Measurements from ENCODE around the gene NREP. TPM values are rescaled to one million over a fixed set of nuclear protein-coding genes. Genes with fewer than 3 reads are reported as not detected.

The NREP gene
- total and polyA plus RNA-seq, 2 experiments from 2014 or later = 260 to 300 TPM

GRCh38 chr5:111739416-111739815 is 17.6 kb downstream of the NREP start:
- H2AFZ ChIP-seq = no peak overlapping the region
- H3K4me1 ChIP-seq (ENCODE audit: insufficient read depth) = peaks cover 82% of the 10 kb centered on the region
- no peaks in the 10 kb centered on the region for H3F3A ChIP-seq (replicated peaks; ENCODE audit: low read depth)
- H3K4me3 Mint-ChIP-seq = no peak overlapping the region
- no peak overlapping the region for H3K4me2 ChIP-seq
- peaks cover 12% of the 10 kb centered on the region; the same call in 1 of the 2 replicates for H4K20me1 ChIP-seq (replicated peaks; ENCODE audit: insufficient read depth)
- H3K27me3 ChIP-seq (ENCODE audit: insufficient read depth) = no peaks in the 10 kb centered on the region
- peaks cover 92% of the 10 kb centered on the region for H3K79me2 ChIP-seq (replicated peaks; ENCODE audit: insufficient read depth)
- ATAC-seq (no peak), DNase-seq (ENCODE audit: low spot score) (no peak)
- H3K27me3 Mint-ChIP-seq (ENCODE audit: insufficient read depth, low read depth, poor library complexity) = peaks cover 8% of the 10 kb centered on the region
- peaks cover 6% of the 10 kb centered on the region; the same call in 1 of the 2 replicates for H3K36me3 ChIP-seq (ENCODE audit: insufficient read depth)
- H3K9me3 Mint-ChIP-seq = no peaks in the 10 kb centered on the region
- TF ChIP-seq ZNF114 (CRISPR knock-in tag; IDR thresholded peaks at IDR 0.05) (no peak), JUNB (IDR thresholded peaks at IDR 0.05; ENCODE audit: unreplicated experiment) (no peak), POLR2AphosphoS5 (IDR thresholded peaks at IDR 0.05; ENCODE audit: low read depth) (no peak), EZH2phosphoT487 (IDR thresholded peaks at IDR 0.05; ENCODE audit: unreplicated experiment) (no peak), CREB1 (CRISPR knock-in tag; IDR thresholded peaks at IDR 0.05; ENCODE audit: low read depth) (no peak), NANOG (IDR thresholded peaks at IDR 0.05; ENCODE audit: borderline replicate concordance) (no peak), ZNF331 (CRISPR knock-in tag; IDR thresholded peaks at IDR 0.05; ENCODE audit: low read depth) (no peak), EZH2 (IDR thresholded peaks at IDR 0.05; ENCODE audit: low read depth, unreplicated experiment) (no peak), STAT1 (IDR thresholded peaks at IDR 0.05; ENCODE audit: unreplicated experiment) (no peak)
- TF ChIP-seq, protein P1, sequence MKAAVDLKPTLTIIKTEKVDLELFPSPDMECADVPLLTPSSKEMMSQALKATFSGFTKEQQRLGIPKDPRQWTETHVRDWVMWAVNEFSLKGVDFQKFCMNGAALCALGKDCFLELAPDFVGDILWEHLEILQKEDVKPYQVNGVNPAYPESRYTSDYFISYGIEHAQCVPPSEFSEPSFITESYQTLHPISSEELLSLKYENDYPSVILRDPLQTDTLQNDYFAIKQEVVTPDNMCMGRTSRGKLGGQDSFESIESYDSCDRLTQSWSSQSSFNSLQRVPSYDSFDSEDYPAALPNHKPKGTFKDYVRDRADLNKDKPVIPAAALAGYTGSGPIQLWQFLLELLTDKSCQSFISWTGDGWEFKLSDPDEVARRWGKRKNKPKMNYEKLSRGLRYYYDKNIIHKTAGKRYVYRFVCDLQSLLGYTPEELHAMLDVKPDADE (IDR thresholded peaks at IDR 0.05) = no peak
- TF ChIP-seq, protein P2, sequence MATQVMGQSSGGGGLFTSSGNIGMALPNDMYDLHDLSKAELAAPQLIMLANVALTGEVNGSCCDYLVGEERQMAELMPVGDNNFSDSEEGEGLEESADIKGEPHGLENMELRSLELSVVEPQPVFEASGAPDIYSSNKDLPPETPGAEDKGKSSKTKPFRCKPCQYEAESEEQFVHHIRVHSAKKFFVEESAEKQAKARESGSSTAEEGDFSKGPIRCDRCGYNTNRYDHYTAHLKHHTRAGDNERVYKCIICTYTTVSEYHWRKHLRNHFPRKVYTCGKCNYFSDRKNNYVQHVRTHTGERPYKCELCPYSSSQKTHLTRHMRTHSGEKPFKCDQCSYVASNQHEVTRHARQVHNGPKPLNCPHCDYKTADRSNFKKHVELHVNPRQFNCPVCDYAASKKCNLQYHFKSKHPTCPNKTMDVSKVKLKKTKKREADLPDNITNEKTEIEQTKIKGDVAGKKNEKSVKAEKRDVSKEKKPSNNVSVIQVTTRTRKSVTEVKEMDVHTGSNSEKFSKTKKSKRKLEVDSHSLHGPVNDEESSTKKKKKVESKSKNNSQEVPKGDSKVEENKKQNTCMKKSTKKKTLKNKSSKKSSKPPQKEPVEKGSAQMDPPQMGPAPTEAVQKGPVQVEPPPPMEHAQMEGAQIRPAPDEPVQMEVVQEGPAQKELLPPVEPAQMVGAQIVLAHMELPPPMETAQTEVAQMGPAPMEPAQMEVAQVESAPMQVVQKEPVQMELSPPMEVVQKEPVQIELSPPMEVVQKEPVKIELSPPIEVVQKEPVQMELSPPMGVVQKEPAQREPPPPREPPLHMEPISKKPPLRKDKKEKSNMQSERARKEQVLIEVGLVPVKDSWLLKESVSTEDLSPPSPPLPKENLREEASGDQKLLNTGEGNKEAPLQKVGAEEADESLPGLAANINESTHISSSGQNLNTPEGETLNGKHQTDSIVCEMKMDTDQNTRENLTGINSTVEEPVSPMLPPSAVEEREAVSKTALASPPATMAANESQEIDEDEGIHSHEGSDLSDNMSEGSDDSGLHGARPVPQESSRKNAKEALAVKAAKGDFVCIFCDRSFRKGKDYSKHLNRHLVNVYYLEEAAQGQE (IDR thresholded peaks at IDR 0.05; ENCODE audit: unreplicated experiment) = no peak
- TF ChIP-seq, protein P3, sequence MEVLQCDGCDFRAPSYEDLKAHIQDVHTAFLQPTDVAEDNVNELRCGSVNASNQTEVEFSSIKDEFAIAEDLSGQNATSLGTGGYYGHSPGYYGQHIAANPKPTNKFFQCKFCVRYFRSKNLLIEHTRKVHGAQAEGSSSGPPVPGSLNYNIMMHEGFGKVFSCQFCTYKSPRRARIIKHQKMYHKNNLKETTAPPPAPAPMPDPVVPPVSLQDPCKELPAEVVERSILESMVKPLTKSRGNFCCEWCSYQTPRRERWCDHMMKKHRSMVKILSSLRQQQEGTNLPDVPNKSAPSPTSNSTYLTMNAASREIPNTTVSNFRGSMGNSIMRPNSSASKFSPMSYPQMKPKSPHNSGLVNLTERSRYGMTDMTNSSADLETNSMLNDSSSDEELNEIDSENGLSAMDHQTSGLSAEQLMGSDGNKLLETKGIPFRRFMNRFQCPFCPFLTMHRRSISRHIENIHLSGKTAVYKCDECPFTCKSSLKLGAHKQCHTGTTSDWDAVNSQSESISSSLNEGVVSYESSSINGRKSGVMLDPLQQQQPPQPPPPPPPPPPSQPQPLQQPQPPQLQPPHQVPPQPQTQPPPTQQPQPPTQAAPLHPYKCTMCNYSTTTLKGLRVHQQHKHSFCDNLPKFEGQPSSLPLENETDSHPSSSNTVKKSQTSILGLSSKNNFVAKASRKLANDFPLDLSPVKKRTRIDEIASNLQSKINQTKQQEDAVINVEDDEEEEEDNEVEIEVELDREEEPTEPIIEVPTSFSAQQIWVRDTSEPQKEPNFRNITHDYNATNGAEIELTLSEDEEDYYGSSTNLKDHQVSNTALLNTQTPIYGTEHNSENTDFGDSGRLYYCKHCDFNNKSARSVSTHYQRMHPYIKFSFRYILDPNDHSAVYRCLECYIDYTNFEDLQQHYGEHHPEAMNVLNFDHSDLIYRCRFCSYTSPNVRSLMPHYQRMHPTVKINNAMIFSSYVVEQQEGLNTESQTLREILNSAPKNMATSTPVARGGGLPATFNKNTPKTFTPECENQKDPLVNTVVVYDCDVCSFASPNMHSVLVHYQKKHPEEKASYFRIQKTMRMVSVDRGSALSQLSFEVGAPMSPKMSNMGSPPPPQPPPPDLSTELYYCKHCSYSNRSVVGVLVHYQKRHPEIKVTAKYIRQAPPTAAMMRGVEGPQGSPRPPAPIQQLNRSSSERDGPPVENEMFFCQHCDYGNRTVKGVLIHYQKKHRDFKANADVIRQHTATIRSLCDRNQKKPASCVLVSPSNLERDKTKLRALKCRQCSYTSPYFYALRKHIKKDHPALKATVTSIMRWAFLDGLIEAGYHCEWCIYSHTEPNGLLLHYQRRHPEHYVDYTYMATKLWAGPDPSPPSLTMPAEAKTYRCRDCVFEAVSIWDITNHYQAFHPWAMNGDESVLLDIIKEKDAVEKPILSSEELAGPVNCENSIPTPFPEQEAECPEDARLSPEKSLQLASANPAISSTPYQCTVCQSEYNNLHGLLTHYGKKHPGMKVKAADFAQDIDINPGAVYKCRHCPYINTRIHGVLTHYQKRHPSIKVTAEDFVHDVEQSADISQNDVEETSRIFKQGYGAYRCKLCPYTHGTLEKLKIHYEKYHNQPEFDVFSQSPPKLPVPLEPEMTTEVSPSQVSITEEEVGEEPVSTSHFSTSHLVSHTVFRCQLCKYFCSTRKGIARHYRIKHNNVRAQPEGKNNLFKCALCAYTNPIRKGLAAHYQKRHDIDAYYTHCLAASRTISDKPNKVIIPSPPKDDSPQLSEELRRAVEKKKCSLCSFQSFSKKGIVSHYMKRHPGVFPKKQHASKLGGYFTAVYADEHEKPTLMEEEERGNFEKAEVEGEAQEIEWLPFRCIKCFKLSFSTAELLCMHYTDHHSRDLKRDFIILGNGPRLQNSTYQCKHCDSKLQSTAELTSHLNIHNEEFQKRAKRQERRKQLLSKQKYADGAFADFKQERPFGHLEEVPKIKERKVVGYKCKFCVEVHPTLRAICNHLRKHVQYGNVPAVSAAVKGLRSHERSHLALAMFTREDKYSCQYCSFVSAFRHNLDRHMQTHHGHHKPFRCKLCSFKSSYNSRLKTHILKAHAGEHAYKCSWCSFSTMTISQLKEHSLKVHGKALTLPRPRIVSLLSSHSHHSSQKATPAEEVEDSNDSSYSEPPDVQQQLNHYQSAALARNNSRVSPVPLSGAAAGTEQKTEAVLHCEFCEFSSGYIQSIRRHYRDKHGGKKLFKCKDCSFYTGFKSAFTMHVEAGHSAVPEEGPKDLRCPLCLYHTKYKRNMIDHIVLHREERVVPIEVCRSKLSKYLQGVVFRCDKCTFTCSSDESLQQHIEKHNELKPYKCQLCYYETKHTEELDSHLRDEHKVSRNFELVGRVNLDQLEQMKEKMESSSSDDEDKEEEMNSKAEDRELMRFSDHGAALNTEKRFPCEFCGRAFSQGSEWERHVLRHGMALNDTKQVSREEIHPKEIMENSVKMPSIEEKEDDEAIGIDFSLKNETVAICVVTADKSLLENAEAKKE (CRISPR knock-in tag; IDR thresholded peaks at IDR 0.05) = no peak
- TF ChIP-seq, protein P4, sequence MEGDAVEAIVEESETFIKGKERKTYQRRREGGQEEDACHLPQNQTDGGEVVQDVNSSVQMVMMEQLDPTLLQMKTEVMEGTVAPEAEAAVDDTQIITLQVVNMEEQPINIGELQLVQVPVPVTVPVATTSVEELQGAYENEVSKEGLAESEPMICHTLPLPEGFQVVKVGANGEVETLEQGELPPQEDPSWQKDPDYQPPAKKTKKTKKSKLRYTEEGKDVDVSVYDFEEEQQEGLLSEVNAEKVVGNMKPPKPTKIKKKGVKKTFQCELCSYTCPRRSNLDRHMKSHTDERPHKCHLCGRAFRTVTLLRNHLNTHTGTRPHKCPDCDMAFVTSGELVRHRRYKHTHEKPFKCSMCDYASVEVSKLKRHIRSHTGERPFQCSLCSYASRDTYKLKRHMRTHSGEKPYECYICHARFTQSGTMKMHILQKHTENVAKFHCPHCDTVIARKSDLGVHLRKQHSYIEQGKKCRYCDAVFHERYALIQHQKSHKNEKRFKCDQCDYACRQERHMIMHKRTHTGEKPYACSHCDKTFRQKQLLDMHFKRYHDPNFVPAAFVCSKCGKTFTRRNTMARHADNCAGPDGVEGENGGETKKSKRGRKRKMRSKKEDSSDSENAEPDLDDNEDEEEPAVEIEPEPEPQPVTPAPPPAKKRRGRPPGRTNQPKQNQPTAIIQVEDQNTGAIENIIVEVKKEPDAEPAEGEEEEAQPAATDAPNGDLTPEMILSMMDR (conservative IDR thresholded peaks at IDR 0.05; ENCODE audit: low read depth in 2 of 2) = no peak
- H3K27ac Mint-ChIP-seq = peak overlapping the region; percentile 54
- H3K36me3 Mint-ChIP-seq (ENCODE audit: low read depth) = peaks cover 13% of the 10 kb centered on the region
- no peak overlapping the region for H3K4me3 ChIP-seq
- H3K27ac ChIP-seq (ENCODE audit: low read depth) = no peak overlapping the region
- H3K9me2 ChIP-seq (ENCODE audit: insufficient read depth) = no peaks in the 10 kb centered on the region
- H3K4me1 Mint-ChIP-seq = peaks cover 87% of the 10 kb centered on the region

All from GM23338 (cell line).